Uterus (tissue), 2 donors: ENCODE data around the gene ACCSL.

Experiments used
- CTCF ChIP-seq, 4 experiments: fragments of 200-600 bp in 2 of 4; fragments of 450-650 bp in 2 of 4; sonication (generic) in 2 of 4; IDR thresholded peaks; one replicate each; pipeline ENCODE4 v1.5.1; 2016 to 2019; ENCODE audit warnings: antibody characterized with exemption in 4 of 4, mild to moderate bottlenecking in 2 of 4, moderate library complexity in 1 of 4
- POLR2A ChIP-seq, 2 donors: fragments of 450-650 bp; IDR thresholded peaks; one replicate each; pipeline ENCODE4 v1.6.1; 2016; ENCODE audit warnings: antibody characterized with exemption in 2 of 2, mild to moderate bottlenecking in 1 of 2, moderate library complexity in 1 of 2

DNA sequence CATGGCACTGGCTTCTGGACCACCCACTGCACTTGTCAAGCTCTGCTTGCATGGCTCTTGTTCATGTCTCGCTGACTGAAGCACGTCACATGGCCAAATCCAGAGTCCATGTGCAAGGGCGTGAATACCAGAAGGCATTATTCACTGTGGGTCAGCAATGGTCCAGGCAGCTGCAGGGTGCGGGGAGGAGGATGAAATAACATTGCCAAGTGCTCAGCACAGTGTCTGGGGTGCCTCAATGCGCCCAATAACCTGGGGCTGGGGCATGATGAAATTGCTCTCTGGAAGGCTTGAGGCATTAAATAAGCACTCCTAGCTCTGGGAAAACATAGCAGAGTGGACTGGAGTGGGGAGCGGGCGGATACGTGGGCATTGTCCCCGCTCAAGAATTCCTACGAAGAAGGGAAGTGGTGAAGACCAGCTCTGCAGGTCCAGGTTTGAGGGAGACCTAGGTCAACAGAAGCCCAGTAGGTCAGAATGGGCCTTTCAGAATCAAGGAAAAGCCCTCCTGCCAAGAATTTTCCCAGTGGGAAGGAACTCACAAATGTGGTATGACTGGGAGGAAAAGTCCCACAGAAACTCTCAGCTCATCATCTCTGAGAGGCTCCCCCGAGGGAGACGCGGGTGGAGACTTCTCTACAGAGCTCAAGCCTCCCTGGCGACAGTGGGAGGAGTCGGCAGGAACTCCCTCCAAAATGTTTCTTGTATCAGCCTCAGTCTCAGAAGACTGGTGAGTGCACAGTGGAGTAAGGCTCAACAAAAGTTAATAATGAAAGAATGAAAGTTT, 15.3 kb upstream of the ACCSL start:
- TF ChIP-seq CTCF (IDR thresholded peaks at IDR 0.05) = no peak
- TF ChIP-seq POLR2A (IDR thresholded peaks at IDR 0.05) = no peak
